Hematopoietic multipotent progenitor cell treated with erythropoietin and hydrocortisone succinate and interleukin-3 and kit ligand, for 4 days (in vitro differentiated cells): ENCODE data around the gene EFNA1.
A peak's percentile ranks its signal among the peaks of the same experiment; 100 is the strongest.

Experiments
- DNase-seq: peaks from one replicate; pipeline ENCODE4 v3.0.0-alpha.2; 2015

Gene EFNA1, protein sequence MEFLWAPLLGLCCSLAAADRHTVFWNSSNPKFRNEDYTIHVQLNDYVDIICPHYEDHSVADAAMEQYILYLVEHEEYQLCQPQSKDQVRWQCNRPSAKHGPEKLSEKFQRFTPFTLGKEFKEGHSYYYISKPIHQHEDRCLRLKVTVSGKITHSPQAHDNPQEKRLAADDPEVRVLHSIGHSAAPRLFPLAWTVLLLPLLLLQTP

DNA sequence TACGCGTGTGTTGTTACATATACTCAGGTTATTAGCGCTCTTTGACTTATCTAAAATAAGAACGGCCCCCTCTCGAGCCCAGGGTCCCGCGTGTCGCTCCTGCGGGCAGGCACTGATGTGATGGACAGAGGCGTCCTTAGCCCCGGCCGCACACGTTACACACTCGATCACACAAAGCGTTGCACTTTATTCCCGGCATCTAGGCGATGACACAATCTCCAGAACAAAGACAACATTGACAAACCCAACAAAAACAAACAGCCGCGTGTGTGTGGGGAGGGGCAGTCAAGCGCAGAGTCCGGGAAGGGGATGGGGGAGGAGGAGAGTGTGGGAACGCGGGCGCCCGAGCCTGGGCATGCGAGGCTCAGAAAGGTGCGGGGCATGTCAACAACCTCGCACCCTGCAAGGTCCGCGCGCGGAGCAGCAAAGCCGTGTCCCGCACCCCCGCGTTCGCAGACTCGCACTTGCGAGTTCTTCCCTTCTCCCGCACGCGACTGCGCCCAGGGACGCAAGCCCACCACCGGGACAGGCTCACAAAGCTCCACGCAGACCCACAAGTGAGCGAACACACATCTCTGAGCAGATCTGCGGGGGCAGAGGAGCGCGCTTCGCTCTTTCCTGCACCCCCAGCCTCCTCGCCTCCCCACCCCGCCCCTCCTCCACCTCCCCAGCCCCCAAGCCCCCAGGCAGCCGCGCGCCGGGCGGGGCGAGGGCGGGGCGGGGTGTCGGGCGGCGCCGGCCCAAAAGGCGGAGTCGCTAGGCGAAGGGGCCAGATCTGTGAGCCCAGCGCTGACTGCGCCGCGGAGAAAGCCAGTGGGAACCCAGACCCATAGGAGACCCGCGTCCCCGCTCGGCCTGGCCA is at the start of gene EFNA1:
Gene EFNA1 (plus strand): TSS at position 772 of the 862 bp plus-strand sequence. CDS start 102 bp downstream, outside the sequence.
- DNase-seq: peak; percentile 70

DNA sequence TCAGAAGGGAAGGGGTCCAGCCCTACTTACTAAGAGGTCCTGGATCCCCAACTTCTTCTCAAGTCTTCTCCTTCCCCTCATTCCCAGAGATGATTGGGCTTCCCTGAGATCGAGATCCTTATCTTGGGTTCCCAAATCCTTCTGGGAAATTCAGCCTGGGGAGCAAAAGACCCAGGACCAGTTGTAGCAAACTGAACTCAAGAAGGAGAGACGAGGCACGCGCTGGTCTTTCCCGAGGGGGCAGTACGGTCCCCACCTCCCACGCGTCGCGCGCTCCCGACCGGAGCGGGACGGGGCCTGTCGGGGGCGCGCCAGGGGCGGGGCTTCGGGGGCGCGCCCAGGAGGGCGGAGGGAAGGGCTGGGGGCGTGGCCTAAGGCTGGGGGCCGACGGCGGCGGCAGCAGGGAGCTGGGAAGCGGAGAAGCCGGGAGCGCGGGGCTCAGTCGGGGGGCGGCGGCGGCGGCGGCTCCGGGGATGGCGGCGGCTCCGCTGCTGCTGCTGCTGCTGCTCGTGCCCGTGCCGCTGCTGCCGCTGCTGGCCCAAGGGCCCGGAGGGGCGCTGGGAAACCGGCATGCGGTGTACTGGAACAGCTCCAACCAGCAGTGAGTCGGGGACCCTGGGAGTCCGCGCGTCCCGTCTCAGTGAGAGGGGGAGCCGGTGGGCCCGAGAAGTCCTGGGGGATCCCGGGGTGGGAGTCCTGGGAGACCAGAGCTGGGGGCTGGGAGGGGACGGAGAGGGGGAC is 49.0 kb upstream of the EFNA1 start, which contains the start of gene EFNA3:
Gene EFNA3 (plus strand): TSS at position 369 of the 741 bp plus-strand sequence. CDS start 105 bp downstream, at position 474.
- DNase-seq: peak; percentile 74

DNA sequence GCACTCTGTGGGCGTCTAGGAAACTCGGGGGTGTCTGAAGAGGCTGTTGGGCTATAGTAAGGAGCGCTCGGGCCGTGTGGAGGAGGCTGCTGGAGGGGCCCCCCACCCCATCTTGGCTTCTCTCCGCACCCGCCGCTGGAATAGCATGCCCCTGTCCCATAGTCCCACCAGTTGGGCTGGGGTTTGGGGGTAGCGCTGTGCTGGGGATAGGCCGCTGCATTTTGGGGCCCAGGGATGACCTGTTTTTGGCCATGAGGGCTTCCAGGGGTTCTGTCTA is 48.5 kb upstream of the EFNA1 start:
- DNase-seq: no peak

DNA sequence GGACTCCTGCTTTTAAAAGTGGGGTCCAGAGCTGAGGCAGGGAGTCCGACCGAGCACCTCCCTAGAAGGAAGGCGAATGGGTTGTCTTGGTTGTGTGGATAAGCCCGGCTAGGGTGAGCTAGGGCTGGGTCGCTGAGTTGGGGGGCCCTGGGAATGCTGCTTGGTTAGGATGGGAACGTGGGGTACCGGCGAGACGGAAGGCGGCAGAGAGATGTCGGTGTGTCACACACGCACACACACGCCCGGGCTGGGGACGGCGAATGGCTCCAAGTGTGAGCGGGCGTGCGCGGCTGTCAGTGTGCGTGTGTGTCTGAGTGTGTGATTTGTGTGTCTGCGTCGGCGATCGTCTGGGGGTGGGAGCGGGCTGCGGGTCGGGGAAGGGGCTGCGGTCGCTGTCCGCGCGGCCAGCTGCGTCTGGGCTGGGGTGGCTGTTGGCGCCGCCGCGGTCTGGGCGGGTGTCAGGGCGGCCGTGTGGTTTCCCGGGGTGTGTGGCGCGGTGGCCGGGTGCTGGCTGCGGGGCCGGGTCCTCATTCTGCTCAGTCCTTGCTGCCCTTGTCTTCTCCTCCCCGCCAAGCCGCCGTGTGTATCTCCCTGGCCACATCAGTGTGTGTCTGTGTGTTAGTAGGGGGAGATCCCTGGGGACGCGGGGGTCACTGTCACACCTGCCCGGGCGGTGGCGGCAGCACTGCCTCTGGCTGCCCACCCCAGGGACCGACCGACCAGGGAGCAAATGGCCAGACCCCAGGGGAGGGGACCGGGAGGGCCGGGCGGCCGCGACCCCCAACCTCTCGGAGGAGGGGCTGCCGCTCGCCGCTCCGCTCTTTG is 48.0 kb upstream of the EFNA1 start:
- DNase-seq: no peak

DNA sequence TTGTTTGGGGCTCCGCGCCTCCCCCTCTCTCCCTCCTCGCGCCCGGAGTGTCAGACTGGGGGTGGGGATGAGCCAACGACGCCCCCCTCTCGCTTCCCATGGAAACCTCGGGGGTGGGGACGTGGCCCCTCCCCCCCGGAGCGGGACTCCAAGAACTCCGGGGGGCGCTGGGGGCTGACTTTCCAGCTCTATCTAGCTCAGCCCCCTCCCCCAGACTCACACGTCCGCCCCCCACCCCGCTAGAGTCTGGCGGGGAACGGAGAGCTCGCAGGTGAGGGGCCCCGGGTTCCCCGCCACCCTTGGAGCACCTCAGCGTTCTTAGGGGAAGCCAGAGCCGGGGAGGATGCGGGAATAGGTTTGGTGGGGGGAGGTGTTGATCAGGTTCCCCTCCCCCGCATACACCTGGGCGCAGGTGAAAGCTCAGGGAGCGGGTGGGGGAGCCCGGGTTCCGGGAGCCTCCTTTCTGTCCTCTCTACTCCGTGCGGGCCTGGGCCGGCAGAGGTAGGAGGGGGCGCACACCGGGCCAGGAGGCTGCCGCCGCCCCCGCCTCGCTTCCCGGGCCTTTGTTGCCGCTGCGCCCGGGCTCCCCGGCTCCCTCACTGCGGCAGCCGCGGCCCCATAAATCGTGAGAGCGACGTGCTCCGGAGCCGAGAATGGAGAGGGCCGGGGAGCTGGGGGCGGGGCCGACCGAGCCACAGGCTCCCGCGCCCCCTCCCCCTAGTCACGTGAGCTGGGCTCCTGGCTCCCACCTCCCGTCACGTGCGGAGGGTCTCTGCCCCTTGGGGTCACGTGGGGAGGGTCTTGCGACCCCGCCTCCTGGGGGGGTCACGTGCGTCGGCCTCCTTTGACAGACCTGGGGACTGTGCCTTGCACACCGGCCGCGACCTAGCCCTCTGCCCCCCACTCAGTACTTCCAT is 47.1 kb upstream of the EFNA1 start:
- peak; percentile 55 for DNase-seq

DNA sequence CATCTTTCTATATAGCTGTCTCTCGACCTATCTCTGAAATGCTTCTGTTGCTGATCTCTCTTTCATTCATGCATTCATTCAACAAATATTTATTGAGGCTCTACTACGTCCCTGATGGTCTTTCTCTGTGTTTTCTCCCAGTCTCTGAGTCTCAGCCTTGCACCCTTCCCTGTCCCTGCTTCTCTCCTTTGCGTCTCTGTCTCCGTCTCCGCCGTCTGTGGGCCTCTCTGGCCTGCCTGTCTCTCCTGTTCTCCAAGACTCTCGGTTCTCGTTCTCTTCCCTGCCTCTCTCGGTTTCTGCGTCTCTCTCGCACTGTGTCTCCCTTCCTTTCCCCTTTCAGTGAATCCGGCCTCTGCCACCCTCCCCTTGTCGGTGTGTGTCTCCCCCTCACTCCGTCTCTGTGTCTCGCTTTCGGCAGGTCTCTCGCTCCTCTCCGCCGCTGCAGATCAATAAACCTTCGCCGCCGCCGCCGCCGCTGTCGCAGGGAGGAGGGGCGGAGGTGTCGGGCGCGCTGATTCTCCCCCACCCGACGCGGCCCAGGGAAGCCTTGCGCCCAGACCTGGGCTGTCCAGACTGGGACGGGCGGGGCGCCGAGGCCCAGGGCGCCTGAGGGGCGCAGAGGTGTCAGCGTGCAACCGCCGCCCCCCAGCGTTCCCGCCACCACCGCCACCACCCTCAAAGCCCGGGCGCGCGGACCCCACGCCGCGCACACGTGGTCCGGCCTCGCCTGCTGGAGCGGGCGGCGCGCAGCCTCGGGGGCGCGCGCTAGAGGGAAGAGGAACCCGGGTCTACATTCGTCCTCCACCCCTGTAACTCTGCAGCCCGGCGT is 46.0 kb upstream of the EFNA1 start:
- no peak for DNase-seq

DNA sequence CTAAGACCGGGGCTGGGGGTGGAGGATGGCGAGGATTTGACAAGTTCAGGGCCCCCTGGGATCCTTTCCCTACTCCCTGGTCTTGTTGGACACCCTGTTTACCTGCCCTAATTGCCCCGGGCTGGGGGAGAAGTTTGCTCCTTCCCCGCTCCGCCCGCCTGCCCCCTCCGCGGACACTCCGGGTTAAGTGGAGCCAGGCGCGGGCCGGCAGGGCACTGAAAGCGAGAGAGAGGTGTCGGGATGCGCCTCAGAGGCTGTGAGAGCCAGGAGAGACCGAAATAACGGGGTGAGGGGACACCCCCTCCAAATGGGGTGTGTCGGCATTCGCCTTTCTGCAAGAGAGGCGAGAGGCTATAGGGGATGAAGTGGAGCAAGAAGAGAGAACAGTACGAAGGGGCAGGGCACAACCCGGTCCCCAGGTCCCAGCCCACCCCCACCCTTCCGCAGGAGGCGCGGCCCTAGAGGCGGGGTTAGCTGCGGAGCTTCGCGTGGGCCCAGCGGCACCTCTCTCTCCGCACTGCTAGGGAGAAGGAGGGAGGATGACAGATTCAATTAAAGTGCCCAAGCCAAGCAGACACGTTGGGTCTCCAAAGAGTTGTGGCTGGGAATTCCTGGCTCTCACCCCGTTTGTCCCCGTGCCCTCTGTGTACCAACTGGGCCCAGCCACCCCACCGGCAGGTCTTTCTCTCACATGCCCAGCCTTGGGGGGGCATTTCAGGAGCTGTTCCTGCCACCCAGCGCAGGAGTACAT is 45.2 kb upstream of the EFNA1 start:
- no peak for DNase-seq

DNA sequence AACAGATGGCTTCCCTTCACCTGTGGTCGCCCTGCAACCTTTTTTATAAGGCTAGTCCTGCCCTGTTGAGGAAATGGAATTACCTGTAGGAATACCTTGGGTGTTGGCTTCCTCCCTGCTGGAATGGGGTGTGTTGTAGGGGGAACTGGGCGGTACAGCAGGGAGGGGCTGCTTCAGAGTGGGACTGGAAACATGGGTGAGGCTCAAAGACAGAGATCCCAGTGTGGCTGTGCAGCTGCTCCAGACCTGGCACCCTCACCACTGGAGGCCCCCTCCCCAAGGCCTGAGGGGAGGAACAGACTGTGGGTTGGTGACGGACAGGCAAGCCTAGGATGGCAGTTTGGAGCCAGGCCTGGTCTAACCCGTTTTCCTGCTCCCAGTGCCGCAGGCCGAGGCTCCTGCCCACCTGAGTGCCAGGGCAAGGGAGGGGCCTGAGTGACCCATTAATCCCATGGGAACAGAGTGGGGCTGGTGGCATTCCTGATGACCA is 44.6 kb upstream of the EFNA1 start:
- no peak for DNase-seq

DNA sequence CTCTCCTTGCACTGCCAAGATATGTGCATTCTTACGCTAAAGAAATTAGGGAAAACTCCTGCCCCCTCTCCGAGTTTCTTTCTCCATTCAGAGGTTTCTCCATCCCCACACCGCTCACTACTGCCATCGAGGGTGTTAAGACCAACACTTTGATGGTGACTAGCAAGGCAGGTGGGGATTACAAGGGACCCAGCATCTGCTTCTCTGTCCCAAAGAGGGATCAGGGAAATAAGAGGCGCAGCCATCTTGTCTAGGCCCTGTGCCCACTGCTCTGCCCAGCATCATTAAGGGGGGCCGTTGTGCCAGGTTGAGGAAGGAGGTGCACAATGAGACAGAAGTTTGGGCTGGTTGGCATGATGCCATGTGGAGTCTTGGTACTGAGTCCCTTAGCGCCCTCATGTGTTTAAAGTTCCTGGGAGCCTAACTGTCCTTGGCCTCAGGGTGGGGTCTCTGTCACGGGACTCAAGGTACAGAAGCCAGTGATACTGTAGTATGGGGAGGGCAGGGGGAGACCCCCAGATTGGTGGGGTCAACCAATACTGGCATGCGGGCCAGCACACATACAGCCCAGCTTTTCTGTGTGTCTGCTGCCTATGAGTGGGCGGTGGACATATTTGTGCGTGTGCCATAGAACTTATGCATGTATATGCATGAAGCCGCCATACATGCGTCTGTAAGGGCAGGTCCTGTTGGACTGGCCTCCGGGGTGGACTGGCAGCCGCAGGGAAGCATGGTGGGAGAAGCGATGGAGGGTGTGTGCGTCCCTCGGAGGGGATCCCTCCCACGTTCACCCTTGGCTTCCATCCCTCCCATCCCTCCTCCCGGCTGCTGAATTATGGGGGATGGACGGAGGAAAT is 43.6 kb upstream of the EFNA1 start:
- DNase-seq: peak; percentile 77

DNA sequence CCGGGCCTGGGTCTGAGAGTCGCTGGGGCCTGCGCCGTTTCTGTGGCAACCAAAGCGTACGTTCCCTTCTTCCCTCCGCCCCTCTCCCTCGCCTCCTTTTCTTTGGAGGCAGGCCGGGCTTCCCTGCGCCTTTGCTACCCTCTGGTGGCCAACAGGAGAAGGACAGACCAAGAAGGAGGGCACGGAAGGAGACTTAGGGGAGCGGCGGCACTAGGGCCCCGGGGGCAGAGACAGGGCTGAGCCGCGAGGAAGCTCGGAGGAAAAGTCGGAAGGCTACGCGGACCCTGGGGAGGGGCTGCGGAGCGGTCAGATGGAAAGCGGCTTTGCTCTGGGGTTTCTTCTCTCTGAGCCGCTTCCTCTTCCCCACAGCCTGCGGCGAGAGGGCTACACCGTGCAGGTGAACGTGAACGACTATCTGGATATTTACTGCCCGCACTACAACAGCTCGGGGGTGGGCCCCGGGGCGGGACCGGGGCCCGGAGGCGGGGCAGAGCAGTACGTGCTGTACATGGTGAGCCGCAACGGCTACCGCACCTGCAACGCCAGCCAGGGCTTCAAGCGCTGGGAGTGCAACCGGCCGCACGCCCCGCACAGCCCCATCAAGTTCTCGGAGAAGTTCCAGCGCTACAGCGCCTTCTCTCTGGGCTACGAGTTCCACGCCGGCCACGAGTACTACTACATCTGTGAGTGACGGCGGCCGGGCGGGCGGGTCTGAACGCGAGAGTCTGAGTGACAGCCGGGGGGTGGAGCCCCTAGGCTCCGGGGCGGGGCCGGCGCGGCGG is 42.8 kb upstream of the EFNA1 start:
- DNase-seq: peak; percentile 98

DNA sequence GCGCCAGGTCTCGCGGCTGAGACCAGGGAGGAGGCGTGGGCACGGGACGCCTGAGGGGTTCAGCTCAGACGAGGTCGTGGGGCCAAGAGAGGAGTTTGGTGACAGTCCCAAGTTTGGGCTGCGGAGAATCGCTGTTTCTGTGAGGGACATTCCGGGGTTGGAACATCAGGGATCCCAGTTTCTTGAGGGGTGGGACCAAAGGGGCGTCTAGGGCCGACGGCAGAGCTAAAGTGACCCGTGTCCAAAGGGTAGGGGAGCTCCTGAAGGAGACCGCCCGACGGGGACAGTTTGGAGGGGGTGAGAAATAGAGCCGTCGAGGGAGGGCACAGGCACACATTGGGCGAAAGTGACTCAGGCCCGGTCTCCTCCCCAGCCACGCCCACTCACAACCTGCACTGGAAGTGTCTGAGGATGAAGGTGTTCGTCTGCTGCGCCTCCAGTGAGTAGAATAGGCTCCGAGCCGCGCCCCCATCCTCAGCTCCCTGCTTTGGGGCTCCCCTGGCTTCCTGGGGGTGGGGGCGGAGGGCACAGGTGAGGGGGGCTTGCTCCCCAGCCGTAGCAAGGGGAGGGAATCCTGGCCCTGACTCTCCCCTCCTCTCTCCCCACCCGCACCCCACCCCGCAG is 42.1 kb upstream of the EFNA1 start:
- peak; percentile 72 for DNase-seq

DNA sequence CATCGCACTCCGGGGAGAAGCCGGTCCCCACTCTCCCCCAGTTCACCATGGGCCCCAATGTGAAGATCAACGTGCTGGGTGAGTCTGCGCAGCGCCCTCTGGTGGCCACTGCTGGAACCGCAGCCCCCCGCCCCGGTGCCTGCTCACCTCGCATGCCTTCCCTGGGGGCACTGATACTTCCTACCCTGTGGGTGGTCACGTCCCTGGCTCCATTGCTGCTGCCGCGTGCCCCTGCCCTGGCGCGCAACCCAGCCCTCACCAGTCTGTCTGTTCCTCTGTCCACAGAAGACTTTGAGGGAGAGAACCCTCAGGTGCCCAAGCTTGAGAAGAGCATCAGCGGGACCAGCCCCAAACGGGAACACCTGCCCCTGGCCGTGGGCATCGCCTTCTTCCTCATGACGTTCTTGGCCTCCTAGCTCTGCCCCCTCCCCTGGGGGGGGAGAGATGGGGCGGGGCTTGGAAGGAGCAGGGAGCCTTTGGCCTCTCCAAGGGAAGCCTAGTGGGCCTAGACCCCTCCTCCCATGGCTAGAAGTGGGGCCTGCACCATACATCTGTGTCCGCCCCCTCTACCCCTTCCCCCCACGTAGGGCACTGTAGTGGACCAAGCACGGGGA is 41.4 kb upstream of the EFNA1 start:
- DNase-seq: peak; percentile 85

DNA sequence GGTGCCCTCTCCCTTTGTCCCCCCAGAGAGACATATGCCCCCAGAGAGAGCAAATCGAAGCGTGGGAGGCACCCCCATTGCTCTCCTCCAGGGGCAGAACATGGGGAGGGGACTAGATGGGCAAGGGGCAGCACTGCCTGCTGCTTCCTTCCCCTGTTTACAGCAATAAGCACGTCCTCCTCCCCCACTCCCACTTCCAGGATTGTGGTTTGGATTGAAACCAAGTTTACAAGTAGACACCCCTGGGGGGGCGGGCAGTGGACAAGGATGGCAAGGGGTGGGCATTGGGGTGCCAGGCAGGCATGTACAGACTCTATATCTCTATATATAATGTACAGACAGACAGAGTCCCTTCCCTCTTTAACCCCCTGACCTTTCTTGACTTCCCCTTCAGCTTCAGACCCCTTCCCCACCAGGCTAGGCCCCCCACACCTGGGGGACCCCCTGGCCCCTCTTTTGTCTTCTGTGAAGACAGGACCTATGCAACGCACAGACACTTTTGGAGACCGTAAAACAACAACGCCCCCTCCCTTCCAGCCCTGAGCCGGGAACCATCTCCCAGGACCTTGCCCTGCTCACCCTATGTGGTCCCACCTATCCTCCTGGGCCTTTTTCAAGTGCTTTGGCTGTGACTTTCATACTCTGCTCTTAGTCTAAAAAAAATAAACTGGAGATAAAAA is 40.7 kb upstream of the EFNA1 start:
- no peak for DNase-seq

DNA sequence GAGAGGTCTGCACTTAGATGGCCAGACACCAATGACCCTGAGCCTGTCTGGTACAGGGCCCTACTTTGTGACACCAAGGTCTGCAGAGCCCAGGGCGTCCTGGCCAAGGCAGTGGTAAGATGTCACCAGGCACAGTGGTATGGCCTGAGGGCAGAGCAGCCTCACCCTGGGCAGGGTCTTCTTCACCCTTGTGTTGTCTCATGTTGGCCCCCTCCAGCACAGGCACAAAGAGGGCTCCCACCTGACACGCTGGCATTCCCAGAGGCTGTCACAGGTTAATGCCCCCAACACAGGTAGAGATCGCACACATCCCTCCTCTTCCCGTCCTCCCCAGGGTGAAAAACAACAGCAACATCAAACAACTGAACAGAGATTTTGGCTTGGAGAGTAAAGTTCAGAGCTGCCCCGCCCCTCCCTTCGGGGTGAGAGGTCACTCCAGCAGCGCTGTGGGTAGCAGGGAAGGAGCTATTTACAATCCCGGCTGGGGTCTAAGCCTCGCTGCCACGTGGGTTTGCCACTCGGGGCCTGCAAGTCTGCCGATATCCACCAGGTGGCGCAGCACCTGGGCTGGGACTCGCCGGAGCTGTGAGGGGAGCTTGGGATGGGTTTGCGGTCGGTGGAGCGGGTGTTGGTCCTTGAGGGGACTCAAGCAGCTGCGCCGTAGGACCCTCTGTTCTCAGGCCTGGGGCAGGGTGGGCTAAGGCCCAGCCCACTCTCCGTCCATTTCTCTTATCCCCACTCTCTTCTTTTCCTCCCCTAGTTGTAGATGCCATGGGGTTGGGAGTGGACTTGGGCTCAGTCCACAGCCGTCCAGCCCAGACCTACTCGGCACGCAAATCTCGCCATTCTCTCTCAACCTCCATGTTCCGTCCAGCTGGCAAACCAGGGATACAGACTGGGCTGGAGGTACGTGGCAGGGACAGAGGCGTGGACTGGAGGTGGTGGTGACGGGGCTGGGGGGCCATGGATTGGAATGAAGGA is 36.3 kb upstream of the EFNA1 start:
- DNase-seq: peak; percentile 88

DNA sequence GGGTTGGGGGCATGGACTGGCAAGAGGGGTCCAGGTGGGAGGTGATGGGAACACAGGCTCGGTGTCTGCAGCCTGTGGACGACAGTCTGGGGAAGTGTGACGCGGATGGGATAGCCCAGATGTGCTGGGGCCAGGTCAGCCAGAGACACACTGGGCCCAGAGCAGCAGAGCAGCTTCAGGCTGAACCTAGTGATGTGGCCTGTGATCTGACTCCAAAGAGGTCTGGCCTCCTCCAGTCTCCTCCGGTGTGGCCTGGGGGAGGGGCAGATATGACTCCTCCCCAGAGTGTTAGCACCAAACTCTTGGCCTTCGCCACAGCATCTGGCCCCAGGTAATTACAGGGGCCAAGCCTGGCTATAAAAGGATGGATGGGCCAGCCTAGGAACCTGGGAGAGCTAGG is 35.5 kb upstream of the EFNA1 start:
- DNase-seq: no peak
